K562 (cell line): ENCODE data around the gene HNRNPD. TPM values are rescaled to one million over a fixed set of nuclear protein-coding genes. Genes with fewer than 3 reads are reported as not detected.
A peak's percentile ranks its signal among the peaks of the same experiment; 100 is the strongest.

ENCODE experiments used
- AFF1 ChIP-seq, 2 experiments: fragments of 450-650 bp; IDR thresholded peaks; 2 replicates each; pipeline ENCODE4 v1.6.1; 2018; ENCODE audit warnings: mild to moderate bottlenecking in 2 of 2, low read depth in 1 of 2; ENCODE audit not compliant: partially characterized antibody in 2 of 2
- FOXJ3 ChIP-seq: sonication (generic); formaldehyde crosslinking; IDR thresholded peaks from 2 replicates; pipeline ENCODE4 v1.4.0; 2020; ENCODE audit warnings: mild to moderate bottlenecking, missing genetic modification reagents
- HLTF ChIP-seq: fragments of 450-650 bp; IDR thresholded peaks from 2 replicates; pipeline ENCODE4 v1.6.1; 2016
- TBL1XR1 ChIP-seq, 2 experiments: IDR thresholded peaks; 2 replicates each; pipeline ENCODE4 v1.6.1; 2012; ENCODE audit warnings: improper control_type of control experiment in 2 of 2, low read length in 2 of 2, mild to moderate bottlenecking in 1 of 2
- THAP12 ChIP-seq: fragments of 250-450 bp; sonication (Bioruptor Pico); IDR thresholded peaks from 2 replicates; pipeline ENCODE4 v1.9.0; 2021; ENCODE audit warnings: mild to moderate bottlenecking, inconsistent platforms
- TRIM24 ChIP-seq, 2 experiments: fragments of 450-650 bp; IDR thresholded peaks; 2 replicates each; pipeline ENCODE4 v1.6.1; 2016
- ZNF134 ChIP-seq: fragments of 250-450 bp; sonication (Bioruptor Pico); conservative IDR thresholded peaks from 2 replicates; pipeline ENCODE4 v1.4.0; 2020
- ZNF408 ChIP-seq: fragments of 250-450 bp; sonication (Bioruptor Pico); IDR thresholded peaks from 2 replicates; pipeline ENCODE4 v1.4.0; 2020; ENCODE audit warnings: low read depth, mild to moderate bottlenecking, moderate library complexity
- ZNF445 ChIP-seq: fragments of 250-450 bp; sonication (Bioruptor Pico); IDR thresholded peaks from 2 replicates; pipeline ENCODE4 v1.4.0; 2020; ENCODE audit warnings: low read depth, mild to moderate bottlenecking, moderate library complexity
- ZNF589 ChIP-seq: fragments of 200-800 bp; sonication (Bioruptor generic); IDR thresholded peaks from 2 replicates; pipeline ENCODE4 v1.6.1; 2016; ENCODE audit warnings: low read depth, missing genetic modification characterization, missing compliant biosample characterization
- ZNF695 ChIP-seq: fragments of 450-650 bp; formaldehyde crosslinking; IDR thresholded peaks from 2 replicates; pipeline ENCODE4 v1.4.0; 2020; ENCODE audit warnings: mild to moderate bottlenecking, moderate library complexity
- ZNF707 ChIP-seq: fragments of 250-450 bp; sonication (Bioruptor Pico); conservative IDR thresholded peaks from 2 replicates; pipeline ENCODE4 v1.8.0; 2022; ENCODE audit warnings: inconsistent platforms, mild to moderate bottlenecking, moderate library complexity
- polyA plus RNA-seq, 8 experiments: library from polyadenylated mRNA; depleted of rRNA in 4 of 8; stranded (reverse) in 5 of 8; unstranded in 3 of 8; fragments of >200 nt; fragmentation: Nextera tagmentation in 2 of 8; fragmentation: Illumina TruSeq in 1 of 8; extraction: Ambion mirVana in 2 of 8; extraction: Trizol in 1 of 8; gene quantifications; 2 replicates each; pipeline versions ENCODE4 v1.2.1 to v1.2.3, GENCODE V29; 2011 to 2014; ENCODE audit warnings: inconsistent platforms in 1 of 8, missing spikeins in 1 of 8
- total RNA-seq, 7 experiments: library from RNA; depleted of rRNA in 6 of 7; stranded (reverse); fragments of >200 nt in 6 of 7; fragmentation: Illumina TruSeq in 2 of 7; extraction: Trizol in 2 of 7; gene quantifications; 2 replicates each; pipeline versions ENCODE4 v1.2.1 to v1.2.3, GENCODE V29; 2011 to 2021; ENCODE audit warnings: low replicate concordance in 1 of 7
- TF ChIP-seq, protein P1 (sequence below): fragments of 450-650 bp; formaldehyde crosslinking; IDR thresholded peaks from 2 replicates; pipeline ENCODE4 v1.4.0; 2020; ENCODE audit warnings: mild to moderate bottlenecking, moderate library complexity
- TF ChIP-seq, protein P2 (sequence below): fragments of 450-650 bp; IDR thresholded peaks from 2 replicates; pipeline ENCODE4 v1.6.1; 2016; ENCODE audit warnings: mild to moderate bottlenecking

HNRNPD gene
- total and polyA plus RNA-seq, 9 of the 15 experiments (the other 6 are each of a cell fraction or from before 2014, with no cell fraction given), result 92.4 to 955 (median 160) TPM

DNA sequence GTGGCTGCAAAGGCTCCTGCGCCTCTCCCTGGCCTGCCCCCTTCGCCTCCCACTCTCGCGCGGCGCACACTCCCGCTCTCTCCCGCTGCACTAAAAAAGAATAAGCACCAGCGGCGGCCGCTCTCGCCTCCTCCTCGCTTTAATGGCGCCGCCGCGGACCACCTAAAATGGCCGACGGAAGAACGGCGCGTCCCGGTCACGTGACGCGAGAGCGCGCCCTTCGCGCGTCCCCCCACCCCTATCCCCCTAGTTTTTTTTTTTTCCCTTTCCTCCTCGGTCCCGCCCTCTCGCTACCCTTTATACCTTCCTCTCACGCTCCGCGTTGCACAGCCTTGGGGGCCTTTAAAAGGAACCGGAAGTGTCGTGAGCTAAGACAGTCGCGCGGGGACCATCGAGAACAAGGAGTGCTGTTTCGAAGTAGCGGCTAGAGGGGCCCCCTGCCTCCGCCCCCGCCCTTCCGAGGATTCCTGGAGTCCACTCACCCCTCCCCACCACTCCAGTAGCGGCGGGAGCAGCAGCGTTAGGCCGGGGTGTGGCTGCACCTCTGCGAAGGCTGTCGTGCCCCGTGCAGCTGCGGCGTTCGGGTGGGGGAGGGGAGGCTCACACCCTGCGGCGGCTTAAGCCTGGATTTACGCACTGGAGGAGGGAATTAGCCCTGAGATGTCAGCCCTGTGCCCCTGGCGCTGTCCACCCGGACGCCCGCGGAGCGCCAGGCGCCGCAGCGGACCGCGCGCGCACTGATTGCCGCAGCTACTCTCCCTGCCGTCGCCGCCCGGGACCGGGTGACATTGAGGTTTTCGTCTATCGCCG lies at the start of gene HNRNPD (continued):
- peak in 1 of 2 experiments; percentile 88 for TF ChIP-seq AFF1 (IDR thresholded peaks at IDR 0.05; ENCODE audit: low read depth in 1 of 2, partially characterized antibody in 2 of 2)
- TF ChIP-seq ZNF445 (CRISPR knock-in tag), result no peak
- TF ChIP-seq TBL1XR1 (IDR thresholded peaks at IDR 0.05; ENCODE audit: low read length in 2 of 2), result peak; percentile 9 to 62; a peak in 3 of 4 replicates
- TF ChIP-seq, protein P1, sequence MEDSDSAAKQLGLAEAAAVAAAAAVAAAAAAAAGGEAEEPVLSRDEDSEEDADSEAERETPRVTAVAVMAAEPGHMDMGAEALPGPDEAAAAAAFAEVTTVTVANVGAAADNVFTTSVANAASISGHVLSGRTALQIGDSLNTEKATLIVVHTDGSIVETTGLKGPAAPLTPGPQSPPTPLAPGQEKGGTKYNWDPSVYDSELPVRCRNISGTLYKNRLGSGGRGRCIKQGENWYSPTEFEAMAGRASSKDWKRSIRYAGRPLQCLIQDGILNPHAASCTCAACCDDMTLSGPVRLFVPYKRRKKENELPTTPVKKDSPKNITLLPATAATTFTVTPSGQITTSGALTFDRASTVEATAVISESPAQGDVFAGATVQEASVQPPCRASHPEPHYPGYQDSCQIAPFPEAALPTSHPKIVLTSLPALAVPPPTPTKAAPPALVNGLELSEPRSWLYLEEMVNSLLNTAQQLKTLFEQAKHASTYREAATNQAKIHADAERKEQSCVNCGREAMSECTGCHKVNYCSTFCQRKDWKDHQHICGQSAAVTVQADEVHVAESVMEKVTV (CRISPR knock-in tag), result no peak
- peak; percentile 94; the same call in 1 of the 2 replicates for TF ChIP-seq THAP12 (CRISPR knock-in tag)
- no peak for TF ChIP-seq ZNF134 (CRISPR knock-in tag)
- no peak for TF ChIP-seq ZNF707 (CRISPR knock-in tag)
- TF ChIP-seq ZNF589 (CRISPR knock-in tag), result peak; percentile 83
- no peak for TF ChIP-seq ZNF695 (CRISPR knock-in tag)
- TF ChIP-seq HLTF, result no peak
- TF ChIP-seq, protein P2, sequence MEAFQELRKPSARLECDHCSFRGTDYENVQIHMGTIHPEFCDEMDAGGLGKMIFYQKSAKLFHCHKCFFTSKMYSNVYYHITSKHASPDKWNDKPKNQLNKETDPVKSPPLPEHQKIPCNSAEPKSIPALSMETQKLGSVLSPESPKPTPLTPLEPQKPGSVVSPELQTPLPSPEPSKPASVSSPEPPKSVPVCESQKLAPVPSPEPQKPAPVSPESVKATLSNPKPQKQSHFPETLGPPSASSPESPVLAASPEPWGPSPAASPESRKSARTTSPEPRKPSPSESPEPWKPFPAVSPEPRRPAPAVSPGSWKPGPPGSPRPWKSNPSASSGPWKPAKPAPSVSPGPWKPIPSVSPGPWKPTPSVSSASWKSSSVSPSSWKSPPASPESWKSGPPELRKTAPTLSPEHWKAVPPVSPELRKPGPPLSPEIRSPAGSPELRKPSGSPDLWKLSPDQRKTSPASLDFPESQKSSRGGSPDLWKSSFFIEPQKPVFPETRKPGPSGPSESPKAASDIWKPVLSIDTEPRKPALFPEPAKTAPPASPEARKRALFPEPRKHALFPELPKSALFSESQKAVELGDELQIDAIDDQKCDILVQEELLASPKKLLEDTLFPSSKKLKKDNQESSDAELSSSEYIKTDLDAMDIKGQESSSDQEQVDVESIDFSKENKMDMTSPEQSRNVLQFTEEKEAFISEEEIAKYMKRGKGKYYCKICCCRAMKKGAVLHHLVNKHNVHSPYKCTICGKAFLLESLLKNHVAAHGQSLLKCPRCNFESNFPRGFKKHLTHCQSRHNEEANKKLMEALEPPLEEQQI, result no peak
- TF ChIP-seq FOXJ3 (CRISPR knock-in tag), result no peak
- TF ChIP-seq ZNF408 (CRISPR knock-in tag), result no peak
- peak in 1 of 2 experiments; percentile 74; a peak in 2 of 4 replicates for TF ChIP-seq TRIM24 (IDR thresholded peaks at IDR 0.05)
